ENCODE measurements around the gene PLK3.
"Not testable (repeated sequence)": the region's sequence is repeated elsewhere in the genome, so short reads cannot be mapped to it uniquely, and the experiment has no call there.

Gene PLK3

GRCh38 chr1:44808063-44808937 lies 8.1 kb downstream of the PLK3 start, which contains the start of gene BTBD19:
Gene BTBD19, plus strand, starts transcription at chr1:44808523. Its CDS starts 298 bp downstream, at chr1:44808821.
- DNase-seq = peak in 47 of 56 donors; percentile 21 to 82 (median 59)

GRCh38 chr1:44808938-44809917 lies 9.1 kb downstream of the PLK3 start:
- DNase-seq = peak in 9 of 56 donors; percentile 12 to 36 (median 24)

- DNase-seq = peak in 24 of 56 donors; percentile 7 to 79 (median 29)
Measured at GRCh38 chr1:44810101-44810761, 10.1 kb downstream of the PLK3 start.

DNA sequence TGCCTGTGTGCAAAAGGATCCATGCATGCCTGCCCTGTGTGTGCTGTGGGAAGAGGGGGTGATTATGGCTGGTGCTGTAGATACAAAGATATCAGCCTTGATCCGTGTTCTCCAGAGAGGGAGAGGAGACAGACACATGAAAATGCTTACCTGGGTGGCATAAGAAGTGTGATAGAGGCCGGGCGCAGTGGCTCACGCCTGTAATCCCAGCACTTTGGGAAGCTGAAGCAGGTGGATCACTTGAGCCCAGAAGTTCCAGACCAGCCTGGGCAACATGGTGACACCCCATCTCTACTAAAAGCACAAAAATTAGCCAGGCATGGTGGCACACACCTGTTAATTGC lies 10.6 kb downstream of the PLK3 start:
- DNase-seq = not testable (repeated sequence)

DNA sequence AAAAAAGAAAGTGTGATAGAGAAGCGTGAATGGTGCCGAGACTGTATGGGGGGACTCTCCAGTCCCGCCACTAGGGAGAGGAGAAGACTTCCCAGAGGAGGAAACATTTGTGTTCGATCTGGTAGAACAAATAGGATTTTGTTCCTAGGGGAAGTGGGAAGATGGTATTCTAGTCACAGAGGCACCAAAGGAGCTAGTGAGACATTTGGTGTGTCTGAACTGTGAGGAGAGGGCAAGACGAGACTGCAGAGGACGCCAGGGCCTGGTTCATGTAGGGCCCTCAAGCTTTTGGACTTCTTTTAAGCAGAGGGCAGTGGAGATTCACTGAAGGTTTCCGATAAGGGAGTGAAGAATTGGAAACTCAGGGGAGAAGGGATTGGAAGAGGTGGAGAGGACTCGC lies 11.1 kb downstream of the PLK3 start:
- DNase-seq = no peak

GRCh38 chr1:44812822-44813543 lies 12.8 kb downstream of the PLK3 start:
- DNase-seq = peak in 4 of 56 donors; percentile 57 to 68 (median 62)

DNA sequence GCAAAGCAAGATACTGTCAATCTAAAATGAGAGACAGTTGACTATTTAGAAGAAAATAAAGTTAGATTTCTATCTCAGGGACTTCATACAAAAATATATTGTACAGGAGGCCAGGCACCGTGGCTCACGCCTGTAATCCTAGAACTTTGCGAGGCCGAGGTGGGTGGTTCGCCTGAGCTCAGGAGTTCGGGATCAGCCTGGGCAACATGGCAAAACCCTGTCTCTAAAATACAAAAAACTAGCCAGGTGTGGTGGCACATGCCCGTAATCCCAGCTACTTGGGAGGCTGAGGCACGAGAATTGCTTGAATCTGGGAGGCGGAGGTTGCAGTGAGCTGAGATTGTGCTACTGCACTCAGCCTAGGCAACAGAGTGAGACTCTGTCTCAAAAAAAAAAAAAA lies 15.7 kb downstream of the PLK3 start:
- DNase-seq = not testable (repeated sequence)

DNA sequence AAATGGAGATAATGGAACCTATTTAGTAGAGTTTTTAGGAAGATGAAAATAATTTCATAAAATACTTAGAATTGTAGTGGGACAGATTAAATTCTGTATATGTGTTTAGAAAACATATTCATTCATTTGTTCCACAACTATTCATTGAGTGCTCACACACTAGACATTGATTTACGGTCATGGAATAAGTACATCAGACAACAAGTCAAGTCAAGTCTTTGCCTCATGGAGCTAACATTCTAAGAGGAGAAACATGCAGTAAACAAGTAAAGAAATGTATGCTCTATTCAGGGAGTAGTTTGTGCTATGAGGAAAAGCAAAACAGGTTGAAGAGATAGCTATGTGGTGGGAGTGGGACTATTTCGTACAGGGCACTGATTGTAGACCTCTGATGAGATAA lies 17.1 kb downstream of the PLK3 start:
- no peak for DNase-seq

DNA sequence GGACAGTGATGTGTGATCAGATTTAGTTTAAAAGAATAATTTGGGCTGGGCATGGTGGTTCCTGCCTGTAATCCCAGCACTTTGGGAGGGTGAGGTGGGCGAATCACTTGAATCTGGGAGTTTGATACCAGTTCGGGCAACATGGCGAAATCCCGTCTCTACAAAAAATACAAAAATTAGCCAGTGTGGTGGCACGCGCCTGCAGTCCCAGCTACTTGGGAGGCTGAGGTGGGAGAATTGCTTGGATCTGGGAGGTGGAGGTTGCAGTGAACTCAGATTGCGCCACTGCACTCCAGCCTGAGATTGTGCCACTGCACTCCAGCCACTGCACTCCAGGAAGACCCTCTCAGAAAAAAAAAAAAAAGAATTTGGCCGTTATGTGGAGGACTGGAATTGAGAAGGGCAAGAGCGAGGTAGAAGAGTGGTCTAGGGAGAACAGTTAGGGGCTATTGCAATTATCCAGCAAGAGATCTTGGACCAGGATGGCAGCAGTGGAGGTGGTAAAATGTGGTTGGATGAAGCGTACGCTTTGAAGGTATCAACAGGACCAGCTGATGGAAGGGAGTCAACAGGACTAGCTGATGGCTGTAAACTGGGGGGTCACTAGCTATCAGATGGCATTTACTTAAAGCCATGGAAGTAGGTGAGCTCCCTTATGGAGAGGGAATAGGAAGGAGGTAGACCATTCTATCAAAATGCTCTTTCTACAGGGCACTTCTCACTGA lies 17.8 kb downstream of the PLK3 start:
- DNase-seq = no peak

DNA sequence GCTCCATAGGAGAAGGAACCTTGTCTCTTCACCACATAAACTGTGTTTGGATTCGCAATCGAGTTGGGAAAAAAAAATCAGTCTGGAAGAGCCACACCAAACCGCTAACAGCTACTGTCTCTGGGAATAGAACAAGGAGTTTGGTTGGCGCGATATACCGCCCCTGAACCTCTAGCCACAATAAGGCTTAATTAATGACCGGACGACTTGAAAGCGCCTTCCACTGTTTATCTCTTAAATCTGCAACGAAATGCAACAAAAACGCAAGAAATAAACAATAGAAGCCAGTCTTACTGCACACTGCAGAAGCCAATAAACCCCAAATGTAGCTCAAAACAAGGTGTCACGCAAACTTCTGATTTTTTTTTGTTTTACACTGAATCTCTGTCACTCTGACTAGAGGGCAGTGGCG lies 19.0 kb downstream of the PLK3 start:
- DNase-seq = no peak

GRCh38 chr1:44819608-44820327 lies 19.6 kb downstream of the PLK3 start:
- peak in 47 of 56 donors; percentile 24 to 76 (median 54) for DNase-seq

DNA sequence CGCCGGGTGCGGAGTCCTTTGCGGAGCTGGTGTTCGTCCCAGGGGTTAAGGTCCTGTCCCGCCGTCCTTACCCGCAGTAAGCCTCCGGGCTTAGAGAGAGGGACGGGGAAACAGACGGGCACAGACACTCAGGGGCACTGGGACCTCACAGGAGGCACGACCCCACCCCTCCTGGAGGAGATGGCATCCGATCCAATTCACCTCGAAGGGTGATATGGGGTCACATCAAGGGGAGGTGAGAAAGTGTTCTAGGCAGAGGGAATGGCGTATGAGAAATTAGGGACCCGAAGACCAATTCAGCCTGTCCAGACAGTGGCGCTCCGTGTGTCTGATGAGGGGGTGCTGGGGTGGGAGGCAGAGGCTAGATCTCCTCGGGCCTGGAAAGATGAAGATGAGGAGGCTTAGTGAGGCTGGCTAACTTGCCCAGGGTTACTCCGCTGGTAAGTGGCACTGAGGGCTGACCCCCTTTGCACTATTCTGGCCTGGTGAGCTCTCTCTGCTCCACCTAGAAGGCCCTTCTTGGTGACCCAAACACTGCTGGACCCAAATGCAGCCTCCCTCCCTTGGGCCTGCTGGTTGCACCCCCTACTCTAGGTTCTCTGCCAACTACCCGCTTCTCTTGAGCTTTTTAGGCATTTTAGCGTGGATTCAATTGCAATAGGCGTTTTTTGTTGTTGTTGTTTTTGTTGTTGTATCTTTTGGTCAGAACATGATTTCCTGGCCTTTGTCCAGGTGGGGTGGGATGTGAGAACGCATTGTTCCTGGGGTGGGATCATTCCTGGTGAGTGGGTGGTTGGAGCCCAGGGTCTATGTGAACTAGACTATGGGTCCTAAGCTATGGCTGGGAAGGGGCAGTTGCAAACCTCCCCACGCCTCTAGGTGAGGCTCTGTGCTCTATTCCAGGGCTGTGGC lies 20.4 kb downstream of the PLK3 start:
- peak in 1 of 56 donors; percentile 52 for DNase-seq

- no peak for DNase-seq
Measured at GRCh38 chr1:44821240-44821715, 21.1 kb downstream of the PLK3 start.

GRCh38 chr1:44822131-44822701 lies 22.0 kb downstream of the PLK3 start:
- DNase-seq = no peak

DNA sequence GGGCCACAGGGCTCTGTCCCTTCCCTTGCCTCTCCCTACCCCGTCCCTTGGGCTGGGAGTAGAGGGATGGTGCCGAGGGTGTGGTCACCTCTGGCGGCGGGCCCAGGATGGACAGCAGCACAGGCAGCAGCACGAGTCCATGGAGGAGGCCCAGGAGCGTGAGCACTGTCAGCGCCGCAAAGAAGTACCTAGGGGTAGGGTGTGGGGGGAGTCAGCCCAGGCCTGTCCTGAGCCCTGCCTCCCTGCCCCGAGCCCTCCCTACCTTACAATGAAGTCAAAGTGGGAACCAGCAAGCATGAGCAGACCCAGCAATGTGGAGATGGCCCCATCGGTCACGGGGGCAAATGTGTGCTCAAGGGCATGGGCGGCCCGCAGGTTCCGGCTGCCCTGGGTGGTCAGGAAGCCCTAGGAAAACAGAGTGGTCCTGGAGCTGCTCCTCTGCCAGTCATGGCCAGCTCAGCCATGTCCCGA lies 22.8 kb downstream of the PLK3 start:
- no peak for DNase-seq

DNA sequence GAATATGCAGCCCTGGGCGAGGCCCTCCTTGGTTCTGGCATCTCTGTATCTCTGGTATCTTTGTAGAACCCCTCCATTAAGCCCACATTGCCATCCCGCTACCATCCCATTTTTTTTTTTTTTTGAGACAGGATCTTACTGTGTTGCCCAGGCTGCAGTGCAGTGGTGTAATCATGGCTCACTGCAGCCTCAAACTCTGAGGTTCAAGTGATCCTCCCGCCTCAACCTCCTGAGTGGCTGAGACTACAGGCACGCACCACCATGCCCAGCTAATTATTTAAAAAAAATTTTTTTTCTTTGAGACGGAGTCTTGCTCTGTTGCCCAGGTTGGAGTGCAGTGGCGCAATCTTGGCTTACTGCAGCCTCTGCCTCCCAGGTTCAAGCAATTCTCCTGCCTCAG lies 24.2 kb downstream of the PLK3 start:
- not testable (repeated sequence) for DNase-seq
